ENCODE measurements around the gene APEX2.

GRCh38 chrX:55007656-55008055 is 7.5 kb downstream of the APEX2 start:
- TF ChIP-seq POLR2A (IDR thresholded peaks at IDR 0.05; ENCODE audit: low read depth, low read length) (no peak), POLR2AphosphoS5 (IDR thresholded peaks at IDR 0.05; ENCODE audit: low read depth, low read length) (no peak), TAF1 (IDR thresholded peaks at IDR 0.05; ENCODE audit: low read depth, low read length) (no peak), SPI1 (IDR thresholded peaks at IDR 0.05; ENCODE audit: low read depth, low read length) (no peak)
